Uterus (tissue), 4 donors: Measurements from ENCODE around the gene RRP1. TPM values are rescaled to one million over a fixed set of nuclear protein-coding genes. Genes with fewer than 3 reads are reported as not detected.
"Not testable (repeated sequence)": the region's sequence is repeated elsewhere in the genome, so short reads cannot be mapped to it uniquely, and the experiment has no call there.

Experiments
- DNase-seq, 2 donors: peaks; one replicate each; pipeline ENCODE4 v3.0.0-alpha.2; 2019 to 2020
- H3K27ac ChIP-seq, 2 donors: fragments of 200-600 bp; sonication (generic); 1 replicate in 1 of 2; 2 replicates in 1 of 2; pipeline ENCODE4 v1.5.1; 2016 to 2018
- H3K27me3 ChIP-seq, 2 donors: fragments of 200-600 bp; sonication (generic); one replicate each; pipeline ENCODE4 v1.5.1; 2018 to 2019; ENCODE audit warnings: control low read depth in 1 of 2
- H3K36me3 ChIP-seq, 2 donors: fragments of 200-600 bp; sonication (generic); one replicate each; pipeline ENCODE4 v1.5.1; 2019; ENCODE audit warnings: control low read depth in 1 of 2
- H3K4me1 ChIP-seq, 2 donors: fragments of 200-600 bp; sonication (generic); one replicate each; pipeline ENCODE4 v1.5.1; 2018 to 2019; ENCODE audit warnings: control low read depth in 1 of 2
- H3K4me3 ChIP-seq, 2 donors: fragments of 200-600 bp; sonication (generic); 1 replicate in 1 of 2; 2 replicates in 1 of 2; pipeline ENCODE4 v1.5.1; 2018 to 2019; ENCODE audit warnings: mild to moderate bottlenecking in 1 of 2
- H3K9me3 ChIP-seq, 2 donors: fragments of 200-600 bp; sonication (generic); one replicate each; pipeline ENCODE4 v1.5.1; 2019; ENCODE audit warnings: control low read depth in 1 of 2
- CTCF ChIP-seq, 4 experiments: fragments of 200-600 bp in 2 of 4; fragments of 450-650 bp in 2 of 4; sonication (generic) in 2 of 4; IDR thresholded peaks; one replicate each; pipeline ENCODE4 v1.5.1; 2016 to 2019; ENCODE audit warnings: antibody characterized with exemption in 4 of 4, mild to moderate bottlenecking in 2 of 4, moderate library complexity in 1 of 4
- POLR2A ChIP-seq, 2 donors: fragments of 450-650 bp; IDR thresholded peaks; one replicate each; pipeline ENCODE4 v1.6.1; 2016; ENCODE audit warnings: antibody characterized with exemption in 2 of 2, mild to moderate bottlenecking in 1 of 2, moderate library complexity in 1 of 2
- intact Hi-C: fragments of 100-400 bp; cut with DNase I; formaldehyde crosslinking; loops from one replicate; pipeline ENCODE4 v1.15.1; 2023; ENCODE audit warnings: low total_unique reads
- total RNA-seq, 4 donors: library from RNA; depleted of rRNA in 3 of 4; stranded (reverse); fragments of >200 nt in 3 of 4; gene quantifications; one replicate each; pipeline versions ENCODE4 v1.1.0 to v1.2.4, GENCODE V29; 2014 to 2023
- donor health status: DM: yes; HTN: yes; CAD: no.

The RRP1 gene
- total RNA-seq, 4 donors from 2014 or later = 11.0 to 31.5 (median 19.5) TPM

GRCh38 chr21:43842742-43843141, 53.4 kb downstream of the RRP1 start:
- no peak overlapping the region for H3K27ac ChIP-seq
- no peak overlapping the region for H3K4me3 ChIP-seq
- intact Hi-C loops = no loop called here
- no peaks in the 10 kb centered on the region for H3K27me3 ChIP-seq
- no peaks in the 10 kb centered on the region for H3K4me1 ChIP-seq
- H3K9me3 ChIP-seq = no peaks in the 10 kb centered on the region
- DNase-seq = no peak
- TF ChIP-seq POLR2A (IDR thresholded peaks at IDR 0.05) (no peak), CTCF (IDR thresholded peaks at IDR 0.05) (no peak)
- no peaks in the 10 kb centered on the region for H3K36me3 ChIP-seq

- H3K9me3 ChIP-seq, intact Hi-C loops, H3K4me1 ChIP-seq, H3K36me3 ChIP-seq, H3K27me3 ChIP-seq, H3K4me3 ChIP-seq, DNase-seq, H3K27ac ChIP-seq: not testable (repeated sequence)
These were observed 55.5 kb downstream of the RRP1 start for GRCh38 chr21:43844906-43845305.

GRCh38 chr21:43845386-43845785, 56.0 kb downstream of the RRP1 start:
- H3K27me3 ChIP-seq = no peaks in the 10 kb centered on the region
- no peak for DNase-seq
- H3K4me3 ChIP-seq = no peak overlapping the region
- H3K36me3 ChIP-seq = no peaks in the 10 kb centered on the region
- H3K4me1 ChIP-seq = no peaks in the 10 kb centered on the region
- no peak overlapping the region for H3K27ac ChIP-seq
- intact Hi-C loops = no loop called here
- no peaks in the 10 kb centered on the region for H3K9me3 ChIP-seq
- TF ChIP-seq POLR2A (IDR thresholded peaks at IDR 0.05) (no peak), CTCF (IDR thresholded peaks at IDR 0.05) (no peak)

- DNase-seq = no peak
- no peaks in the 10 kb centered on the region for H3K4me1 ChIP-seq
- no peak overlapping the region for H3K27ac ChIP-seq
- H3K4me3 ChIP-seq = no peak overlapping the region
- no peaks in the 10 kb centered on the region for H3K36me3 ChIP-seq
- H3K27me3 ChIP-seq = no peaks in the 10 kb centered on the region
- intact Hi-C loops = no loop called here
- H3K9me3 ChIP-seq = no peaks in the 10 kb centered on the region
- TF ChIP-seq CTCF (IDR thresholded peaks at IDR 0.05) (no peak), POLR2A (IDR thresholded peaks at IDR 0.05) (no peak)
These were observed 57.1 kb downstream of the RRP1 start for GRCh38 chr21:43846430-43846829.

- TF ChIP-seq POLR2A (IDR thresholded peaks at IDR 0.05) (no peak), CTCF (IDR thresholded peaks at IDR 0.05) (no peak)
- Histone ChIP-seq H3K27me3 (no peaks in the 10 kb centered on the region), H3K9me3 (no peaks in the 10 kb centered on the region), H3K4me1 (no peaks in the 10 kb centered on the region), H3K36me3 (no peaks in the 10 kb centered on the region), H3K27ac (no peak overlapping the region), H3K4me3 (no peak overlapping the region)
- intact Hi-C loops = no loop called here
- DNase-seq = no peak
These were observed 57.9 kb downstream of the RRP1 start for GRCh38 chr21:43847301-43847700.

GRCh38 chr21:43848771-43849170, 59.4 kb downstream of the RRP1 start:
- H3K4me1 ChIP-seq = no peaks in the 10 kb centered on the region
- no peak for DNase-seq
- H3K9me3 ChIP-seq = no peaks in the 10 kb centered on the region
- H3K27ac ChIP-seq = no peak overlapping the region
- intact Hi-C loops = no loop called here
- TF ChIP-seq POLR2A (IDR thresholded peaks at IDR 0.05) (no peak), CTCF (IDR thresholded peaks at IDR 0.05) (no peak)
- no peaks in the 10 kb centered on the region for H3K36me3 ChIP-seq
- no peaks in the 10 kb centered on the region for H3K27me3 ChIP-seq
- no peak overlapping the region for H3K4me3 ChIP-seq
